Measurements from ENCODE around the gene OR1I1.
"Not testable (repeated sequence)": the region's sequence is repeated elsewhere in the genome, so short reads cannot be mapped to it uniquely, and the experiment has no call there.

The OR1I1 gene, protein sequence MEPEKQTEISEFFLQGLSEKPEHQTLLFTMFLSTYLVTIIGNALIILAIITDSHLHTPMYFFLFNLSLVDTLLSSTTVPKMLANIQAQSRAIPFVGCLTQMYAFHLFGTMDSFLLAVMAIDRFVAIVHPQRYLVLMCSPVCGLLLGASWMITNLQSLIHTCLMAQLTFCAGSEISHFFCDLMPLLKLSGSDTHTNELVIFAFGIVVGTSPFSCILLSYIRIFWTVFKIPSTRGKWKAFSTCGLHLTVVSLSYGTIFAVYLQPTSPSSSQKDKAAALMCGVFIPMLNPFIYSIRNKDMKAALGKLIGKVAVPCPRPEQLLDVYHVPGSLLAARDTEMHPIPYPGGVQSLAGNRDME

DNA sequence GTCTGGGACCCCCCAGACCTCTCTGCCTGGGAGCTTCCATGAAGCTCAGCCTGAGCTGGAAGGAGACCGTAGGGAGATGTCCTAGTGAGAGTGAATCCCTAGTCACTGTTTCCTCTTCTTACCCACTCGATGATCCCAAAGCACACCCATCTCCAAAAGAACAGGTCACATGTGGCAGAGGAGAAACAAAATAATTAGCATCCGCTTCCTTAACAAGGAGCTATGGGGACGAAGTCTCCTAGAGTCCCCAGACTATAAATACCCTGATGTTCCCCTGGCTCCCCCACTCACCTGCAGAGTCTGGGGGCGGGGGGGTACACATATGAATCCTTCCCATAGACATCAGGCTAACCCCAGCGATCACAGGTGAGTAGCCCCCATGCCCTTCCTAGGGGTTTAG is at the start of gene OR1I1:
Gene OR1I1 (plus strand): TSS at position 301 of the 400 bp plus-strand sequence. CDS start 4,855 bp downstream, outside the sequence.
- no peak for DNase-seq

DNA sequence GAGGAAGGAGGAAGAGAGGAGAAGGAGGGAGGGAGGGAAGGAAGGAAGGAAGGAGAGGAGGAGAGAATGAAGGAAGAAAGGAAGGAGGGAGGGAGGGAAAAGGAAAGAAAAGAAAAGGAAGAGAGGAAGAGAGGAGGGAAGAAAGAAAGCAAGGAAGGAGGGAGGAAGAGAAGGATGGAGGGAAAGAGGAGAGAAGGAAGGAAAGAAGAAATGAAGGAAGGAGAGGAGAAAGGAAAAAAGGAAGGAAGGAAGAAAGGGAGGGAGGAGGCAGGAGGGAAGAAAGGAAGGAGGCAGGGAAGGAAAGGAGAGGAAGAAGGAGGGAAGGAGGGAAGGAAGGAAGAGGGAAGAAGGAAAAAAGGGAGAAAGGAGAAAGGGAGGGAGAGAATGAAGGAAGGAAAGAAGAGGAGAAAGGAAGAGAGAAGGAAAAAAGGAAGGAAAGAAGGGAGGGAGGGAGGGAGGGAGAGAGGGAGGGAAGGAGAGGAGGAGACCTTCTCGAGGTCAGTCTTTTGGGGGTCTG is 46.2 kb upstream of the OR1I1 start:
- DNase-seq, result no peak

DNA sequence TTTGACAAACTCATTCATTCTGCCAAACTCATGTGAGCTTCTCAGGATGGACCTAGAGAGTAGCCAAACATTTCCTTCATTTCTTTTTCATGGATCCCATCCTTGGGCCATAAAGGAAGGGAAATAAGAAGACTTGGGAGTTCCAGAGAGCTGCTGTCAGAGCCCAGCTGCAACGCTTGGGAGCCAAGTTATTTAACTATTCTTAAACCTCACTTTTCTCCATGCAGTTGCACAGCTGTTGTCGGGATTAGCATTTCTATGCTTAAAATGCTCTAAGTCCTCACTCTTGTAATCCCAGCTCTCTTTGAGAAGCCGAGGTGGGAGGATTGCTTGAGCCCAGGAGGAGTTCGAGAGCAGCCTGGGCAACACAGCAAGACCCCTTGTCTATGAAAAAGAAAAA is 44.4 kb upstream of the OR1I1 start:
- no peak for DNase-seq

DNA sequence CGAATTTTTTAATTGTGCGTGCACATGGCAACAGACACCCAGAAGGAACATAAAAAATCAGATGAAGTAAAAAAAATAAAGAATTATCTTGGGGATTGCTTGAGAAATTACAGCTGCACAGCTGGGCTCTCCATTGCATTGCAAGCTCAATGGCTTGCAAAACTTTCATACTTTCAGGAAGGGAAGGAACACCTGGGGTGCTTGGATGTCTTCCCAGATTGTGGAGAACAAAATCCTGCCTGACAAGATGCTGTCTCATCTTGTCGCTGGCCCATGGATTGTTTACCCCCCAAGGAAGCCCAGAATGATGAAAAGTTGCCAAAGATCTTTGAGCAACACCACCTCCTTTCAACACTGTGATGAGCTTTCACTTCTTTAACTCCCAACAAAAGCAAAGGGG is 43.7 kb upstream of the OR1I1 start:
- no peak for DNase-seq

DNA sequence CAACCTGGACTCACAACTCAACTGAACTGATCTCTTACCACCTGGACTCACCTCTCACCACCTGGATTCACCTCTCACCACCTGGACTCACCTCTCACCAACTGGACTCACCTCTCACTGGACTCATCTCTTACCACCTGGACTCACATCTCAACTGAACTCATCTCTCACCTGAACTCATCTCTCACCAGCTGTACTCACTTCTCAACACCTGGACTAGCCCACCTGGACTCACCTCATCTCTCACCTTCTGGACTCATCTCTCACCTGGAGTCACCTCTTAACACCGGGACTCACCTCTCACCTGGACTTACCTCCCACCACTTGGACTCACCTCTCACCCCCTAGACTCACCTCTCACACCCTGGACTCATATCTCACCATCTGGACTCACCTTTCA is 40.0 kb upstream of the OR1I1 start:
- DNase-seq, result no peak

DNA sequence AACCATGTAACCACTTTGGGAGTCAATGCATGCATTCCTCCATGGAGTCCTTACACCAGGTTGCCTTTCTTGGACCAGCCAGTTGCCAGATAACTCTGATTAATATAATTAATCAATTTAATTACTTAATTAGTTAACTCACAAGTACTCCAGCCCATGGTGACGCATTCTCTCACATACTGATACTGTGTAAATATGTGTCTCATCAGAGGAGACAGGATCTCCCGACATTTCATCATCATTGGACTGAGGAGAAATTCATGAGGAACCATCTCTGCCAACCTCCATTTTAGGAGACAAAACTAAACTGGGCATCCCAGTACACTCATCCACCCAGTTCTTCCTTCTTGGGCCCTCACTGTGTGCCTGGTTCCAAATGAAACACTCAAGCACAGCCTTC is 39.2 kb upstream of the OR1I1 start:
- no peak for DNase-seq

DNA sequence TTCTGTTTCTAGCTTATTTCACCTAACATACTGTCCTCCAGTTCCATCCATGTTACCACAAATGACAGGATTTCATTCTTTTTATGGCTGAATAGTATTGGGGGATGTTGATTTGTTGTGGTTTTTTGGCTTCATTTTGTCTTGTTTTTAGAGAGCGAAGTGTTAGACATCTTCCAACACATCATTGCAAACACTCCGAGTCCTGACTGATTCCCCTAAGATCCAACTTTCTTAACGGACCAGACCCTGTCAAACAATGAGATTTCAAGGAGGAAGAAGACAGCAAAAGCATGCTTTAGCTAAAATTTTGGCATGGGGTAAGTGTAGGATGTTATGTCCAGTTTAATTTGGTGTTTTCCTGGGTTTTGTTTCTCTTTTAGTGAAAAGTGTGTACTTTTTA is 36.5 kb upstream of the OR1I1 start:
- no peak for DNase-seq

DNA sequence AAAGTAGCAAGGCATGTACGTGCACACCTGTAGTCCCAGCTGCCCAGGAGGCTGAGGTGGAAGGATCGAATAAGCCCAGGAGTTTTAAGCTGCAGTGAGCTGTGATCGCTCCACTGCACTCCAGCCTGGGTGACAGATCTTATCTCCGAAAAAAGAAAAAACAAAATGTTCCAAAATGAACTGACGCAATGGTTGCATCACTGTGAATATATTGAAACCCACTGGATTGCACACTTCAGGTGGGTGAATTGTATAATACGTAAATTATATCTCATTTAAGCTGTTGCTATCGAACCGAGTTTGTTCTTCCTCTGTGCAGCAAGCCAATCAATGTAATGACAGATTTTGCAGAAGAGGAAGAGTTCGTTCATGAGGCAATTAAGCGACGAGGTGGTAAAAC is 34.3 kb upstream of the OR1I1 start:
- DNase-seq, result no peak

DNA sequence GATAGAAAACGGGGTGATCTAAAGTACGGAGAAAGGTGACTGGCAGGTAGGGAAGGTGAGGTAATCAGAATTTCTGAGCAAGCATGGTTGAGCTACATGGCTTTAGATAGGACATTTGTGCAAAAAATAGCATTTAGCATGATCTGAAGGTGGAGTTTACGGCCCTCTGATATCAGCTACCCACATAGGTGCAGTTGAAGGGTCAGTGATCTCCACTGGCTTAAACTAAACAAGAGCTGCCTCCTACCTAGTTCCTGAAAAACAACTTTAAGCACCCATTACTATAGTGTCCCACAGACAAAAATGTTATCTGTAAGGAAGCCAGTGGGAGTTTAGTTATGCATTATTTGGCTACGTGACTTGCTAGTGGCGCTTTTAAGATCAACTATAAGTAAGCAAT is 33.9 kb upstream of the OR1I1 start:
- no peak for DNase-seq

DNA sequence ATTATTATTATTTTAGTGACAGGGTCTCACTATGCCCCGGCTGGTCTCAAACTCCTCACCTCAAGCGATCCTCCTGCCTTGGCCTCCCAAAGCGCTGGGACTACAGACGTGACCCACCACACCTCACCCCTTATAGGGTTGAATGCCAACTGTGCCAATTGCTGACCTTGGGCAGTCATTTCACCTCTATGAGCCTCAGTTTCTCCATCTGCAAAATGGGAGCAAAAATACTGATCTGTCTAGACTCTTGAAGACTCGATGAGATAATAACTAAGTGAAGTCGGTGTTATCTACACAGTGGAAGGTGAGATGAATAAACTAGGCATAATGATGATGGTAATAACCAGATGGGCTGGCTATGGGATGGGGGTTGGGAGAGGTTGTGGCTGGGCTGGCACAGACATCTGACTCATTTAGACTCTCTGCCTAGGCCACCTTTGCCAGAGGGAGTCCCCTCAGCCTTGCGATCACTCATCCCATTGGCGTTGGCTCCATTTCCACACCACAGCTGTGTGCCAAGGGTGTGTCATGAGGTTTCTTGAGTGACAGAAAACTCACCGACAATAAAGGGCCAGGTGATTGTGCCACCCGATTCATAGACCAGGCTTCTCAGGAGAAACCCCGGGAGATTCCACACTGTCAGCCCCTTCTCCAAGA is 33.0 kb upstream of the OR1I1 start, which contains the start of gene CASP14:
Gene CASP14 (plus strand): TSS at position 596 of the 657 bp plus-strand sequence. CDS start 2,772 bp downstream, outside the sequence.
- DNase-seq, result no peak

DNA sequence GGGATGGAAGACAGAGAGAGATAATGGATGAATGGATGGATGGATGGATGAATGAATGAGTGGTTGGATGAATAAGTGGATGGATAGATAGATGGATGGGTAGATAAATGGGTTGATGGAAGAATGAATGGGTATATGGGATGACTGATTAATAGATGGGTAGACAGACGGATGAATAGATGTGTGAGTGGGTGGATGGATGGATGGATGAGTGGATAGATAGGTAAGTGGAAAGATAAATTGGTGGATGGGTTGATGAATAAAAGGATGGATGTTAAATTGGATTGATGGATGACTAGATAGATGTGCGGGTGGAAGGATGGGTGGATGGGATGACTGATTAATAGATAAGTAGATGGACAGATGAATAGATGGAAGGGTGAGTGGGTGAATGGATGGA is 31.4 kb upstream of the OR1I1 start:
- DNase-seq, result no peak

DNA sequence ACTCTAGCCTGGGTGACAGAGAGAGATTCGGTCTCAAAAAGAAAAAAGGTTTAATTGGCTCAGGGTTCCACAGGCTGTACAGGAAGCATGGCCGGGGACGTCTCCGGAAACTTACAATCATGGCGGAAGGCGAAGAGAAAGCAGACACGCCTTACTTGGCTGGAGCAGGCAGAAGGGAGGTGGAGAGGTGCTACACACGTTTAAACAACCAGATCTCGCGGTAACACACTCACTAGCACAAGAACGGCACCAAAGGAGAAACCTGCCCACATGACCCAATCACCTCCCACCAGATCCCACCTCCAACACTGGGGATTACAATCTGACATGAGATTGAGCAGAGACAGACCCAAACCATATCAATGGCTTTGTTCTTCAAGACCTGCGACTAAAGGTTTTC is 20.0 kb upstream of the OR1I1 start:
- DNase-seq, result no peak

DNA sequence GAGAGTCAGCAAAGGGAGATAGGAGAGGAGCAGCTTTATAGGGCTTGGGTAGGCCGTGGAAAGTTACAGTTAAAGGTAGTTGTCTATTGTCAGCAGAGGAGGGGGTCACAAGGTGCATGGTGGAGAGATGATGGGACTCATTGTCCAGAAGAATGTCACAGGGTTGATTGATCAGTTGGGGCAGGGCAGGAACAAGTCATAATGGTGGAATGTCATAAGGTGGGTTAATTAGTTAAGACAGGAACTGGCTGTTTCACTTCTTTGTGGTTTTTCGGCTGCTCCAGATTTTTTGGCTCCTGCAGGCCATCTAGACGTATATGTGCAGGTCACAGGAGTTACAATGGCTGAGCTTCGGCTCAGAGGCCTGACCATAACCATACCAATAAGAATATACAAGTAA is 11.6 kb upstream of the OR1I1 start:
- DNase-seq, result not testable (repeated sequence)

DNA sequence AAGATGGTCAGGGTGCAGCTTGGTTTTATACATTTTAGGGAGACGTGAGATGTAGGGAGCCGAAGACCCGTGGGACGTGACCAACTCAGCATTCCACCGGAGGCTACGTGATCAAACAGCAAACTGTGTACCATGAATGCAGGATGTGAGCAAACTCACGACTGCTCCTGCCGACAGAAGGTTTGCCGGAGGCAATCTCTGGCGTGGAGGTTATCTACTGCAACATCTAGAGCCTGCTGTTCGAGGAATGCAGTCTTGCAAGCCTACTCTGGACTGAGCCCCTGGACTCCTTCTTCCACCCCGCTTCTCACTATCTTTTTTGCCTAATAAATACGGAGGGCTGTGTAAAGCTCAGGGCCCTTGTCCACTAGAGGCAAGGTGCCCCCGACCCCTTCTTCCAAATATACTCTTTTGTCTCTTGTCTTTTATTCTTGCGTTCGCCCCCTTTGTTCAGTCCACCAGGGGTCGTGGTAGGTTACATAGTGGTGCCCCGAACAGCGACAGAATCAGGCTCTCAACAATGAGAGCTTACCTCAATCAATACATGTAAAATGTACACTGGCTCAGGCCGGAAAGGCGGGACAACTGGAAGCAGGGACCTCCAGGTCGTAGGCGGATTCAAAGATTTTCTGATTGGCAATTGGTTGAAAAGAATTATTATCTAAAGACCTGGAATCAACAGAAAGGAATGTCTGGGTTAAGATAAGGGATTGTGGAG is 8.9 kb upstream of the OR1I1 start:
- no peak for DNase-seq

DNA sequence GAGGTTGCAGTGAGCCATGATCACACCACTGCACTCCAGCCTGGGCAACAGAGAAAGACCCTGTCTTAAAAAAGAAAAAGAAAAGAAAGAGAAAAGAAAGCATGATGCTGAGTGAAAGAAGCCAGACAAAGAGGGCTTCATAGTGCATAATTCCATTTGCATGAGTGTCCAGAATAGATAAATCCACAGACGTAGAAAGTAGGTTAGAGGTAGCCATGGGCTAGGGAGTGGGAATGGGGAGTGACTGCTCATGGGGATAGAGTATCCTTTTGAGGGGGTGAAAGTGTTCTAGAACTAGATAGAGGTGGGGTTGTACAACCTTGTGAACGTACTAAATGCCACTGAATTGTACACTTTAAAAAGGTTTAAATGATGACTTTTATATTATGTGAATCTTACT is 7.6 kb upstream of the OR1I1 start:
- no peak for DNase-seq

DNA sequence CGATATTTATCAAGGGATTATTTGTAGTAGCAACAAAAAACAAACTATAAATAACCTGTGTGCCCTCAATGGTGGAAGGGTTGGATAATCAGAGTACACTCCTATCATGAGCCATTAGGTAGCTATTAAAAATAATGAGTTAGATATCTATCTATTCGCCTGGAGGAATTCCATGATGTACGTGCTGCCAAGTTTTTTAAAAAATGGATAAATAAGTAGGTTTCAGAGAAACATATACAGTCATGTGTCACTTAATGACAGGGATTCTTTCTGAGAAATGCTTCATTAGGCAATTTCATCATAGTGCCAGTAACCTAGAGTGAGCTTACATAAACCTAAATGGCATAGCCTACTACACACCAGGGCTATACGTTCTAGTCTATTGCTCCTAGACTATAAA is 6.2 kb upstream of the OR1I1 start:
- no peak for DNase-seq

DNA sequence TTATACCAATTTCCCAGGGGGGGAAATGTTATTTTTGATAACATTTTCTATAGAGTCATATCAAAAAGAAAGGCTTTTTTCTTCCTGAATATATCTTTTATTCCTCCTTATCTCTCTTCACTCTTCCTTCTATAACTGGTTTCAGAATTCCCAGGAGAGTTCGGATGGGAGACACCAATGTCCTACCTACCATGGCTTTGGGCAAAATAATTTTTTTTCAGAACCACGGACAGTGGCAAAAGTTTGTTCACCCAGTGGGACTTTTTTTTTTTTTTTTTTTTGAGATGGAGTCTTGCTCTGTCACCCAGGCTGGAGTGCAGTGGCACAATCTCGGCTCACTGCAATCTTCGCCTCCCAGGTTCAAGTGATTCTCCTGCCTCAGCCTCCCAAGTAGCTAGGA is 2.0 kb upstream of the OR1I1 start:
- DNase-seq, result not testable (repeated sequence)

DNA sequence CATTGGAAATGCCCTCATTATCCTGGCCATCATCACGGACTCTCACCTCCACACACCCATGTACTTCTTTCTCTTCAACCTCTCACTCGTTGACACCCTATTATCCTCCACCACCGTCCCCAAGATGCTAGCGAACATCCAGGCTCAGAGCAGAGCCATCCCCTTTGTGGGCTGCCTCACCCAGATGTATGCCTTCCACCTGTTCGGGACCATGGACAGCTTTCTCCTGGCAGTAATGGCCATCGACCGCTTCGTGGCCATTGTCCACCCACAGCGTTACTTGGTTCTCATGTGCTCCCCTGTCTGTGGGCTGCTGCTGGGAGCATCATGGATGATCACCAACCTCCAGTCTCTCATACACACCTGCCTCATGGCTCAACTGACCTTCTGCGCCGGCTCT is 5.2 kb downstream of the OR1I1 start:
- DNase-seq, result no peak

DNA sequence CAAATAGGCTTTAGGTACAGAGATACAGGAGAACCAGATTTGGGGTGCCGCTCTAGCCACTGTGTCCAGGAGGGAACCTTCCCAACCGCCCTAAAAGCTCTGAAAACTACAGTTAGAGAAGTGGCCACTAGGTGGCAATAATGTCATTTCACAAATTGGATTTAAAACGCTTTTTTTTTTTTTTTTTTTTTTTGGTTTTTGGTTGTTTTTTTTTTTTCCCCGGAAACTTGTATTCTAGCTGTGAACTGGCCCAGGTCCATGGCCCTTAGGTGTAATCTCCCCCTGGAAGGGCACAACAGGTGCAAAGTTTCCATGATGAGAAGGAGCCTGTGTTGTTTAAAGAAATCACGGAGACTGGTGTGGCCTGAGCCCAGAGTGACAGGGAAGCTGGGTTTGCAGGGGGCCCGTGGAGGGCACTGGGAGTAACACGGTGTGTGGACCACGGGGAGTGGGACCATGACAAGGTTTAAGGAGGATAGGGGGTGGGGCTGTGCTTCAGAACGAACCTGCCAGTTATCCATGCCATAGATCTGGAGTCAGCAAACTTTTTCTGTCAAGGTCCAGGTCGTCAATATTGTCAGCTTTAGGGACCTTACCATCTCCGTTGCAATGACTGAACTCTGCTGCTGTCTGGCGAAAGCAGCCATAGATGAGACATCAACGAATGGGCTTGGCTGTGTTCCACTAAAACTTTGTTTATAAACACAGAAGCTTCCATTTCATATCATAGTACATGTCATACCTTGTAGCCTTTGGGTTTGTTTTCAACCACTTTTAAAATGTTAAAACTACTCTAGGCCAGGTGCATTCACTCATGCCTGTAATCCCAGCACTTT is 10.1 kb downstream of the OR1I1 start:
- peak in 2 of 56 donors; percentile 6 to 14 for DNase-seq

DNA sequence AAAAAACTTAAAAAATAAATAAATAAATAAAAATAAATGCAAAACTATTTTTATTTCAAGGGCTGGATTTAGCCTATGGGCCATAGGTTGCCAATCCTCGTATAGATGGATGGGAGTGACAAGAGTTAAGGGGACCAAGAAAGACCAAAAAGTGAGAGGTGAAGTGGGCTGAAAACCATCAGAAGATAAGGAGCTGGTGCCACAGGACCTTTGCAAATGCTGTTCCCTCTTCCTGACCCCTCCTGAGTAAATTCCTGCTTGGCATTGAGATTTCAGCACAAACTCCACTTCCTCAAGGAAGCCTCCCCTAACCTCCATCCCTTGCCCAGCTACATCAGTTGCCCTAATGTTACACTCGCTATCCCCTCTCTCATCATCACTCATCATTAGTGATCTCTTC is 11.0 kb downstream of the OR1I1 start:
- DNase-seq, result no peak

DNA sequence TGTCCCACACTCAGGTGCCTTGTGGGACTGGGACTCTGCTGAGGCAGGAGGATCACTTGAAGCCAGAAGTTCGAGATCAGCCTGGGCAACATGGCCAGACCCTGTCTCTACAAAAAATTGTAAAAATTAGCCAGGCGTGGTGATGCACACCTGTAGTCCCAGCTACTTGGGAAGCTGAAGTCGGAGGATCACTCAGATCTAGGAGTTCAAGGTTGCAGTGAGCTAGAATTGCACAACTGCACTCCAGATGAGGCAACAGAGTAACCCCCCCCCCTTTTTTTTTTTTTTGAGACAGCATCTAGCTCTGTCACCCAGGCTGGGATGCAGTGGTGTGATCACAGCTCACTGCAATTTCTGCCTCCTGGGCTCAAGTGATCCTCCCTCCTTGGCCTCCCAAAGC is 14.2 kb downstream of the OR1I1 start:
- DNase-seq, result no peak
